GM12872 (cell line): ENCODE measurements around the gene HORMAD1.

Source experiments
- CTCF ChIP-seq: IDR thresholded peaks from 3 replicates; pipeline ENCODE4 v1.5.1; 2011; ENCODE audit warnings: low read depth, mild to moderate bottlenecking, low read length, moderate library complexity; ENCODE audit not compliant: insufficient read depth

The HORMAD1 gene

GRCh38 chr1:150662811-150663210 is 57.9 kb downstream of the HORMAD1 start:
- no peak for TF ChIP-seq CTCF

GRCh38 chr1:150661156-150661555 is 59.5 kb downstream of the HORMAD1 start:
- TF ChIP-seq CTCF, result no peak

- no peak for TF ChIP-seq CTCF
Measured at GRCh38 chr1:150660584-150660983, 60.1 kb downstream of the HORMAD1 start.

GRCh38 chr1:150650193-150650592 is 70.5 kb downstream of the HORMAD1 start:
- no peak for TF ChIP-seq CTCF

- no peak for TF ChIP-seq CTCF
Measured at GRCh38 chr1:150649441-150650075, 71.1 kb downstream of the HORMAD1 start.
